GM12892 (cell line): Measurements from ENCODE around the gene CACNA1B.

ENCODE experiments used
- POLR2A ChIP-seq: IDR thresholded peaks from 2 replicates; pipeline ENCODE4 v1.6.1; 2011; ENCODE audit warnings: low read depth, low read length, control low read depth
- POLR2AphosphoS5 ChIP-seq: IDR thresholded peaks from 2 replicates; pipeline ENCODE4 v1.6.1; 2011; ENCODE audit warnings: low read depth, low read length, control low read depth
- TAF1 ChIP-seq: IDR thresholded peaks from 2 replicates; pipeline ENCODE4 v1.6.1; 2011; ENCODE audit warnings: low read depth, mild to moderate bottlenecking, control low read depth, low read length, borderline replicate concordance

GRCh38 chr9:138046641-138047301, 169.2 kb downstream of the CACNA1B start:
- TF ChIP-seq POLR2AphosphoS5 (no peak), POLR2A (no peak), TAF1 (no peak)
